ENCODE data around the gene NDRG4. TPM values are rescaled to one million over a fixed set of nuclear protein-coding genes. Genes with fewer than 3 reads are reported as not detected.
A peak's percentile ranks its signal among the peaks of the same experiment; 100 is the strongest.

NDRG4 gene
- total RNA-seq, 4 donors from 2014 or later: 3.3 to 12.9 (median 9.3) TPM

- H3K27ac ChIP-seq: no peak overlapping the region
- H3K4me3 ChIP-seq (replicated peaks in 1 of 3): no peak overlapping the region
- H3K27me3 ChIP-seq: no peaks in the 10 kb centered on the region
- WGBS, 2 donors: 88 to 89% methylated on average over 17 to 18 of the region's 18 CpGs
- DNase-seq: no peak
- no peaks in the 10 kb centered on the region for H3K36me3 ChIP-seq
- peaks cover 0 to 3% of the 10 kb centered on the region in 2 donors for H3K4me1 ChIP-seq
- no peaks in the 10 kb centered on the region for H3K9me3 ChIP-seq
- TF ChIP-seq CTCF (IDR thresholded peaks at IDR 0.05) (no peak), POLR2A (IDR thresholded peaks at IDR 0.05) (no peak)
- intact Hi-C loops (cut with DNase I): loop anchor here (5.0 to 10.0 kb wide), 2 partner anchors 147 to 245 kb away; no protein-coding TSS in a partner anchor
Observed at GRCh38 chr16:58510097-58510775, 10.3 kb downstream of the NDRG4 start.

GRCh38 chr16:58510776-58511628 is 11.1 kb downstream of the NDRG4 start:
- H3K4me1 ChIP-seq: peaks cover 0 to 3% of the 10 kb centered on the region in 2 donors
- no peaks in the 10 kb centered on the region for H3K27me3 ChIP-seq
- 87 to 88% methylated on average over 26 to 28 of the region's 30 CpGs for WGBS, 2 donors
- no peaks in the 10 kb centered on the region for H3K9me3 ChIP-seq
- DNase-seq: no peak
- no peak overlapping the region for H3K4me3 ChIP-seq (replicated peaks in 1 of 3)
- intact Hi-C loops (cut with DNase I): loop anchor here (5.0 to 10.0 kb wide), 2 partner anchors 146 to 244 kb away; no protein-coding TSS in a partner anchor
- no peak overlapping the region for H3K27ac ChIP-seq
- TF ChIP-seq CTCF (IDR thresholded peaks at IDR 0.05) (no peak), POLR2A (IDR thresholded peaks at IDR 0.05) (no peak)
- H3K36me3 ChIP-seq: no peaks in the 10 kb centered on the region

GRCh38 chr16:58511933-58512815 is 12.2 kb downstream of the NDRG4 start:
- H3K9me3 ChIP-seq: no peaks in the 10 kb centered on the region
- no peak overlapping the region for H3K27ac ChIP-seq
- peak; percentile 74 to 80 for DNase-seq
- no peaks in the 10 kb centered on the region for H3K27me3 ChIP-seq
- intact Hi-C loops (cut with DNase I): loop anchor here (5.0 to 10.0 kb wide), 2 partner anchors 145 to 243 kb away; no protein-coding TSS in a partner anchor
- no peak overlapping the region for H3K4me3 ChIP-seq (replicated peaks in 1 of 3)
- H3K4me1 ChIP-seq: peaks cover 9 to 10% of the 10 kb centered on the region in 2 donors
- peaks cover 0 to 3% of the 10 kb centered on the region in 2 donors for H3K36me3 ChIP-seq
- 58 to 66% methylated on average over 13 to 16 of the region's 17 CpGs for WGBS, 2 donors
- TF ChIP-seq CTCF (IDR thresholded peaks at IDR 0.05): peak; percentile 48 to 73 (median 59)
- no peak for TF ChIP-seq POLR2A (IDR thresholded peaks at IDR 0.05)

GRCh38 chr16:58513874-58514273 is 13.9 kb downstream of the NDRG4 start:
- no peak overlapping the region for H3K27ac ChIP-seq
- peaks cover 9 to 10% of the 10 kb centered on the region in 2 donors for H3K4me1 ChIP-seq
- H3K9me3 ChIP-seq: no peaks in the 10 kb centered on the region
- TF ChIP-seq POLR2A (IDR thresholded peaks at IDR 0.05) (no peak), CTCF (IDR thresholded peaks at IDR 0.05) (no peak)
- 96 to 97% methylated on average over 3 of the region's 3 CpGs for WGBS, 2 donors
- DNase-seq: no peak
- peaks cover 7 to 19% of the 10 kb centered on the region in 2 donors for H3K36me3 ChIP-seq
- no peaks in the 10 kb centered on the region for H3K27me3 ChIP-seq
- no peak overlapping the region for H3K4me3 ChIP-seq (replicated peaks in 1 of 3)
- intact Hi-C loops (cut with DNase I): loop anchor here (5.0 to 10.0 kb wide), 2 partner anchors 143 to 241 kb away; no protein-coding TSS in a partner anchor
